Activated naive CD4-positive, alpha-beta T cell treated with anti-CD3 and anti-CD28 coated beads for 36 hours (primary cell): ENCODE data around the gene ATP6V1A. TPM values are rescaled to one million over a fixed set of nuclear protein-coding genes. Genes with fewer than 3 reads are reported as not detected.

Source experiments
- total RNA-seq, 2 experiments: library from RNA; stranded (reverse); gene quantifications; one replicate each; pipeline ENCODE4 v1.2.3, GENCODE V29; 2021

ATP6V1A gene
- total RNA-seq, 2 experiments from 2014 or later = 41.7 to 41.9 TPM

Other genes starting within 250 kb of the ATP6V1A start
- 10 to 100 TPM; 15.2 to 17.9 TPM for gene SPICE1, start 231.9 kb upstream of the ATP6V1A start, total RNA-seq
- 10 to 100 TPM; 14.6 to 14.9 TPM for gene SIDT1, start 214.5 kb upstream of the ATP6V1A start, total RNA-seq
- gene USF3, start 50.4 kb upstream of the ATP6V1A start, total RNA-seq = 1 to 10 TPM; 7.5 to 7.9 TPM
- gene NAA50, start 786 bp upstream of the ATP6V1A start, total RNA-seq = 10 to 100 TPM; 87.7 to 91.1 TPM
- gene GRAMD1C, start 91.8 kb downstream of the ATP6V1A start, total RNA-seq = 1 to 10 TPM in 1 of 2 experiments, under 1 TPM in 1; 0.67 to 1.3 TPM
- 1 to 10 TPM; 5.4 TPM for gene ZDHHC23, start 201.0 kb downstream of the ATP6V1A start, total RNA-seq